A673 (cell line): ENCODE data around the gene OVAAL. TPM values are rescaled to one million over a fixed set of nuclear protein-coding genes. Genes with fewer than 3 reads are reported as not detected.

Experiments used
- BruUV-seq: library from RNA; stranded (reverse); fragments of 400-500 nt; replicated peaks from 2 replicates; lab custom pipeline; 2021; lab: Mats Ljungman, UMichigan
- CTCF ChIA-PET: fragments of 300-600 bp; sonication (Branson Sonifier 250); formaldehyde crosslinking; loops from one replicate; lab custom pipeline; 2022; ENCODE audit warnings: antibody characterized with exemption; lab: Charles Lee
- POLR2A ChIA-PET: fragments of 300-600 bp; sonication (Branson Sonifier 250); formaldehyde crosslinking; loops from one replicate; lab custom pipeline; 2022; ENCODE audit warnings: antibody characterized with exemption; ENCODE audit not compliant: low non-redundant PET; lab: Charles Lee
- DNase-seq: peaks from one replicate; pipeline ENCODE4 v3.0.0-alpha.2; 2015; ENCODE audit warnings: low spot score
- H3K27ac ChIP-seq: fragments of 200-600 bp; sonication (generic); 2 replicates; pipeline ENCODE4 v1.5.1; 2016; ENCODE audit warnings: mixed run types, low read depth, mild to moderate bottlenecking, mixed read lengths, antibody characterized with exemption, low read length; ENCODE audit not compliant: poor library complexity, severe bottlenecking
- H3K27me3 ChIP-seq: fragments of 200-600 bp; sonication (generic); replicated peaks from 2 replicates; pipeline ENCODE4 v1.6.1; 2017; ENCODE audit warnings: mixed run types, low read depth, mild to moderate bottlenecking, mixed read lengths, antibody characterized with exemption, low read length; ENCODE audit not compliant: insufficient read depth, poor library complexity
- H3K36me3 ChIP-seq: fragments of 200-600 bp; sonication (generic); 2 replicates; pipeline ENCODE4 v1.6.1; 2016; ENCODE audit warnings: mixed run types, mild to moderate bottlenecking, mixed read lengths, antibody characterized with exemption, low read length; ENCODE audit not compliant: insufficient read depth, poor library complexity, severe bottlenecking
- H3K4me1 ChIP-seq: fragments of 200-600 bp; sonication (generic); 2 replicates; pipeline ENCODE4 v1.6.1; 2017; ENCODE audit warnings: mixed run types, mild to moderate bottlenecking, mixed read lengths, antibody characterized with exemption, low read length; ENCODE audit not compliant: insufficient read depth, poor library complexity, severe bottlenecking
- H3K4me3 ChIP-seq: fragments of 200-600 bp; sonication (generic); 2 replicates; pipeline ENCODE4 v1.5.1; 2016; ENCODE audit warnings: low read depth, mixed run types, mild to moderate bottlenecking, mixed read lengths, low read length; ENCODE audit not compliant: poor library complexity, severe bottlenecking
- H3K9me3 ChIP-seq: fragments of 200-600 bp; sonication (generic); 2 replicates; pipeline ENCODE4 v1.6.1; 2016; ENCODE audit warnings: mixed run types, low read depth, mild to moderate bottlenecking, mixed read lengths, antibody characterized with exemption, low read length; ENCODE audit not compliant: poor library complexity, severe bottlenecking
- EZH2 ChIP-seq: fragments of 200-600 bp; sonication (generic); IDR thresholded peaks from 2 replicates; pipeline ENCODE4 v1.6.1; 2017; ENCODE audit warnings: borderline replicate concordance, low read depth, mild to moderate bottlenecking, mixed read lengths, antibody characterized with exemption, low read length; ENCODE audit not compliant: poor library complexity, severe bottlenecking
- intact Hi-C: fragments of 100-400 bp; cut with micrococcal nuclease; formaldehyde crosslinking; loops from one replicate; pipeline ENCODE4 v1.10.0; 2022; ENCODE audit not compliant: unreplicated experiment
- total RNA-seq: library from RNA; stranded (reverse); gene quantifications from 2 replicates; pipeline ENCODE4 v1.2.3, GENCODE V29; 2021
- TF ChIP-seq, protein P1 (sequence below): fragments of 300-800, 200-600 bp; sonication (generic); conservative IDR thresholded peaks from 2 replicates; pipeline ENCODE4 v1.5.1; 2017; ENCODE audit warnings: low read depth, mild to moderate bottlenecking, antibody characterized with exemption, low read length, moderate library complexity, mixed read lengths

Gene OVAAL
- total RNA-seq, 1 experiment from 2014 or later: not detected

DNA sequence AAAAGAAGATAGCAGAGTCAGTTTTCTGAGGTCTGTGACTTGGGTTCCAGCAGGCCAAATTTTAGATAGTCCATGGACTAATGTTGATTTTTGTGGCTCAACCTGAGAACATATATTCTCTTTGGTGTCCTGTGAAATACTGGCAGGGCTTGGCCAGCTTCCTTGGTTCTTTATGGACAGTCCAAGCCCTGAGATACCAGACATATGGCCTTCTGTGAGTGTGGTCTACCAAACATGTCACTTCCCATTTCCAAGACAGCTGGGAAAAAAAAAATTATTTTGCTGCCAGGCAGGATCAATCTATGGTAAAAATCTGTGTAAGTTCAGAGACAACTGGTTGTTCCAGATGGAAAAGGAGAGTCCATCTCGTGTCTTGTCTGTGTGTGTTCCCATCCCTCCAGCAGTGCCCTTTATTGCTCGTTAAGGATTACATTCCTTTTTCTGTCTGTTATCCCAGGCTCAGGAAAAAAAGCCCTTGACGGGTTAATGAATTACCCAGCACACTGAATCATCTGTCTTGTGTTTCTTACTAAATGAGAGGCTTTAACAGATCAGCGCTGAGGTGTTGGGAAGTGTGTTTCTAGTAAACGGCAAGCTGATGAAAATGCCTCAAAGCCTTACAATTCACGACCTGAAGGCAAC is 39.7 kb downstream of the OVAAL start:
- Histone ChIP-seq H3K27me3 (no peaks in the 10 kb centered on the region), H3K4me3 (no peak overlapping the region), H3K27ac (no peak overlapping the region), H3K4me1 (no peaks in the 10 kb centered on the region), H3K9me3 (no peaks in the 10 kb centered on the region), H3K36me3 (no peaks in the 10 kb centered on the region)
- TF ChIP-seq, protein P1, sequence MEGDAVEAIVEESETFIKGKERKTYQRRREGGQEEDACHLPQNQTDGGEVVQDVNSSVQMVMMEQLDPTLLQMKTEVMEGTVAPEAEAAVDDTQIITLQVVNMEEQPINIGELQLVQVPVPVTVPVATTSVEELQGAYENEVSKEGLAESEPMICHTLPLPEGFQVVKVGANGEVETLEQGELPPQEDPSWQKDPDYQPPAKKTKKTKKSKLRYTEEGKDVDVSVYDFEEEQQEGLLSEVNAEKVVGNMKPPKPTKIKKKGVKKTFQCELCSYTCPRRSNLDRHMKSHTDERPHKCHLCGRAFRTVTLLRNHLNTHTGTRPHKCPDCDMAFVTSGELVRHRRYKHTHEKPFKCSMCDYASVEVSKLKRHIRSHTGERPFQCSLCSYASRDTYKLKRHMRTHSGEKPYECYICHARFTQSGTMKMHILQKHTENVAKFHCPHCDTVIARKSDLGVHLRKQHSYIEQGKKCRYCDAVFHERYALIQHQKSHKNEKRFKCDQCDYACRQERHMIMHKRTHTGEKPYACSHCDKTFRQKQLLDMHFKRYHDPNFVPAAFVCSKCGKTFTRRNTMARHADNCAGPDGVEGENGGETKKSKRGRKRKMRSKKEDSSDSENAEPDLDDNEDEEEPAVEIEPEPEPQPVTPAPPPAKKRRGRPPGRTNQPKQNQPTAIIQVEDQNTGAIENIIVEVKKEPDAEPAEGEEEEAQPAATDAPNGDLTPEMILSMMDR: no peak
- TF ChIP-seq EZH2: no peak
- POLR2A ChIA-PET: no interaction called here
- CTCF ChIA-PET: no interaction called here
- BruUV-seq: no TSS peak
- DNase-seq: no peak
- intact Hi-C loops: no loop called here

DNA sequence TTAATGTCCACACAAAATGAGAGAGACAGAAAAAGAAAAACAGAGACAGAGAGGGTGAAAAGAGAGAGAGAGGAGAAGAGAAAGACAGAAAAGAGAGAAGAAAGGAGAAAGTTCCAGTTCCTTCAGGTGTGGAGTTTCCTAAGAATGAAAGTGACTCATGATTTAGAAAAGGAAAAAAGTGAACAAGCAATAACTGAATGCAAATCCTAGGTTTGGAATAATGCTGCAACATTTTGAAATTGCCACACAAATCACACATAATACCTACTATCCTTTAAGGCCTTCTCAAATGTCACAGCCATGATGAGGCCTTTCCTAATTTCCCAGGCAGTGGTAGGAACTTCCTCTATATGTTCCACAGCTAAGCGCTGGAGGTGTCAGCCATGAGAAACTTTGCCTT is 41.6 kb downstream of the OVAAL start:
- ChIA-PET POLR2A (no interaction called here), CTCF (no interaction called here)
- DNase-seq: no peak
- no peak overlapping the region for H3K4me3 ChIP-seq
- no peaks in the 10 kb centered on the region for H3K4me1 ChIP-seq
- intact Hi-C loops: no loop called here
- no peaks in the 10 kb centered on the region for H3K9me3 ChIP-seq
- no peaks in the 10 kb centered on the region for H3K27me3 ChIP-seq
- no peak overlapping the region for H3K27ac ChIP-seq
- H3K36me3 ChIP-seq: no peaks in the 10 kb centered on the region
- TF ChIP-seq EZH2: no peak
- TF ChIP-seq, protein P1: no peak
- BruUV-seq: no TSS peak

DNA sequence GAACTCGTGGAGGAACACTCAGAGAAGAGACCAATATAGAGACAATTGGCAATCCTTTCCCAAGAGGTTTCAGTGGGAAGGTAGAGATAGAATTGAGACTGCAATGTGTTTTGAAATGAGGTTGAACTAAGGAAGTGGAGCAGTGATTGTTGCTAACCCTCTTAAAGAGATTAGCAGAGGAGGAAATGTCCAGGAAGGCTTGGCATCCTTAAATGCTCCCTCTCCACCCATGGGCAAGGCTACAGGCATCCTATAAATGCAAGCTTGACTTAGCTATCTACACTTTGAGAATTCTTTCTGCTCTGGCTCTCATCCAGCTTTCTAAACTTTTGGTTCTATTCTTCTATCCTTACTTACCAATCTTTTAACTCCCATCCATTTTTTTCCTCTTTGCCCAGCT is 42.7 kb downstream of the OVAAL start:
- H3K27me3 ChIP-seq: no peaks in the 10 kb centered on the region
- H3K9me3 ChIP-seq: no peaks in the 10 kb centered on the region
- intact Hi-C loops: no loop called here
- DNase-seq: no peak
- H3K4me3 ChIP-seq: no peak overlapping the region
- no peaks in the 10 kb centered on the region for H3K36me3 ChIP-seq
- BruUV-seq: no TSS peak
- TF ChIP-seq, protein P1: no peak
- no peak for TF ChIP-seq EZH2
- H3K4me1 ChIP-seq: no peaks in the 10 kb centered on the region
- ChIA-PET CTCF (no interaction called here), POLR2A (no interaction called here)
- no peak overlapping the region for H3K27ac ChIP-seq
